GM12878 (cell line): Measurements from ENCODE around the gene RAB3B. TPM values are rescaled to one million over a fixed set of nuclear protein-coding genes. Genes with fewer than 3 reads are reported as not detected.

Experiments used
- ATAC-seq: fragments of 200-7000 bp; cut with Tn5 transposase; 3 replicates; pipeline ENCODE4 v1.9.1; 2020; ENCODE audit warnings: mild to moderate bottlenecking, moderate library complexity
- BruUV-seq: library from RNA; stranded (reverse); fragments of 400-500 nt; replicated peaks from 2 replicates; lab custom pipeline; 2021; lab: Mats Ljungman, UMichigan
- CTCF ChIA-PET: fragments of 300-600 bp; sonication (Branson Sonifier 250); formaldehyde crosslinking; extraction: SDS; loops from one replicate; lab custom pipeline; 2021; ENCODE audit warnings: inconsistent platforms; lab: Yijun Ruan, JAX
- POLR2A ChIA-PET: fragments of 350-600 bp; formaldehyde crosslinking; extraction: SDS; loops from one replicate; lab custom pipeline; 2021; ENCODE audit warnings: inconsistent platforms; lab: Charles Lee
- RAD21 ChIA-PET: fragments of 300-600 bp; sonication (Branson Sonifier 250); formaldehyde crosslinking; loops from one replicate; lab custom pipeline; 2023; ENCODE audit warnings: antibody characterized with exemption; ENCODE audit not compliant: unreplicated experiment; lab: Charles Lee
- SMC1A ChIA-PET: fragments of 300-600 bp; sonication (Branson Sonifier 250); formaldehyde crosslinking; loops from one replicate; lab custom pipeline; 2023; ENCODE audit not compliant: unreplicated experiment, uncharacterized antibody; lab: Charles Lee
- DNase-seq: peaks from one replicate; pipeline ENCODE4 v3.0.0-alpha.2; 2011; ENCODE audit warnings: low read depth, low spot score
- FAIRE-seq: peaks from 3 replicates; lab custom pipeline; 2011; peaks lifted over from hg19 to GRCh38; lab: Jason Lieb, UNC
- H2AFZ ChIP-seq: 2 replicates; pipeline ENCODE4 v1.6.0; 2011; ENCODE audit warnings: low read depth, low read length, control low read depth; ENCODE audit not compliant: control insufficient read depth
- H3K27ac ChIP-seq: 2 replicates; pipeline ENCODE4 v1.5.1; 2011; ENCODE audit warnings: control low read depth; ENCODE audit not compliant: control insufficient read depth, insufficient read depth
- H3K27me3 ChIP-seq, 2 experiments: replicated peaks in 1 of 2; 2 replicates each; pipeline versions ENCODE4 v1.6.0 to v1.6.1; 2011; ENCODE audit warnings: low read length in 1 of 2; ENCODE audit not compliant: control insufficient read depth in 2 of 2, insufficient read depth in 2 of 2
- H3K36me3 ChIP-seq, 2 experiments: 2 replicates each; pipeline ENCODE4 v1.5.1; 2011; ENCODE audit warnings: low read length in 1 of 2; ENCODE audit not compliant: control insufficient read depth in 2 of 2, insufficient read depth in 2 of 2
- H3K4me1 ChIP-seq: 2 replicates; pipeline ENCODE4 v1.6.1; 2011; ENCODE audit warnings: mild to moderate bottlenecking, low read length, moderate library complexity, mixed read lengths; ENCODE audit not compliant: control insufficient read depth, insufficient read depth
- H3K4me2 ChIP-seq: 2 replicates; pipeline ENCODE4 v1.6.0; 2011; ENCODE audit warnings: control low read depth; ENCODE audit not compliant: control insufficient read depth, insufficient read depth
- H3K4me3 ChIP-seq: fragments of 200-600 bp; sonication (generic); 2 replicates; pipeline ENCODE4 v1.5.1; 2016
- H3K79me2 ChIP-seq: 2 replicates; pipeline ENCODE4 v1.6.0; 2011; ENCODE audit warnings: low read length; ENCODE audit not compliant: control insufficient read depth, insufficient read depth
- H3K9ac ChIP-seq: 2 replicates; pipeline ENCODE4 v1.8.0; 2011; ENCODE audit warnings: low read length, control low read depth, mixed read lengths; ENCODE audit not compliant: control insufficient read depth, insufficient read depth
- H3K9me3 ChIP-seq: replicated peaks from 3 replicates; pipeline ENCODE4 v1.5.1; 2011; ENCODE audit warnings: mild to moderate bottlenecking, low read length; ENCODE audit not compliant: control insufficient read depth, insufficient read depth
- H4K20me1 ChIP-seq: 2 replicates; pipeline ENCODE4 v1.6.0; 2011; ENCODE audit not compliant: control insufficient read depth, insufficient read depth
- CBX5 ChIP-seq: sonication (generic); IDR thresholded peaks from 2 replicates; pipeline ENCODE4 v1.6.1; 2016; ENCODE audit warnings: low read depth, moderate library complexity, mild to moderate bottlenecking, inconsistent platforms
- E2F4 ChIP-seq: IDR thresholded peaks from 2 replicates; pipeline ENCODE4 v1.6.1; 2012; ENCODE audit warnings: low read depth, low read length, improper control_type of control experiment
- HCFC1 ChIP-seq: fragments of 150-350 bp; IDR thresholded peaks from 2 replicates; pipeline ENCODE4 v1.6.1; 2014; ENCODE audit warnings: low read length
- NFIC ChIP-seq: IDR thresholded peaks from 2 replicates; pipeline ENCODE4 v1.6.1; 2012; ENCODE audit warnings: low read depth, mild to moderate bottlenecking, inconsistent platforms, low read length, moderate library complexity
- NR2C1 ChIP-seq: fragments of 450-650 bp; IDR thresholded peaks from 2 replicates; pipeline ENCODE4 v1.6.1; 2017; ENCODE audit warnings: antibody characterized with exemption, mild to moderate bottlenecking, moderate library complexity
- PBX3 ChIP-seq: IDR thresholded peaks from 2 replicates; pipeline ENCODE4 v1.6.1; 2011; ENCODE audit warnings: mild to moderate bottlenecking, low read depth, low read length, moderate library complexity; ENCODE audit not compliant: insufficient replicate concordance
- SIX5 ChIP-seq: IDR thresholded peaks from 2 replicates; pipeline ENCODE4 v1.6.1; 2011; ENCODE audit warnings: mild to moderate bottlenecking, low read depth, low read length, moderate library complexity; ENCODE audit not compliant: severe bottlenecking
- YBX1 ChIP-seq: fragments of 450-650 bp; IDR thresholded peaks from 2 replicates; pipeline ENCODE4 v1.6.1; 2016; ENCODE audit warnings: antibody characterized with exemption
- YY1 ChIP-seq: IDR thresholded peaks from 2 replicates; pipeline ENCODE4 v1.6.1; 2011; ENCODE audit warnings: low read depth, mild to moderate bottlenecking, low read length
- in situ Hi-C: fragments of 300-500 bp; cut with MboI; formaldehyde crosslinking; loops from 9 replicates; pipeline ENCODE4 v1.14.3; 2018; ENCODE audit warnings: mixed read lengths
- intact Hi-C: fragments of 100-400 bp; cut with micrococcal nuclease; formaldehyde crosslinking; loops from one replicate; pipeline ENCODE4 v1.14.2; 2022; ENCODE audit not compliant: unreplicated experiment
- polyA plus RNA-seq, 11 experiments: library from polyadenylated mRNA; depleted of rRNA in 4 of 11; unstranded in 6 of 11; stranded (reverse) in 5 of 11; fragments of >200 nt; fragmentation: Nextera tagmentation in 4 of 11; fragmentation: Illumina TruSeq in 1 of 11; extraction: Ambion mirVana in 4 of 11; extraction: Trizol in 1 of 11; gene quantifications; 1 replicate in 1 of 11; 2 replicates in 10 of 11; pipeline versions ENCODE4 v1.2.1 to v1.2.3, GENCODE V29; 2011 to 2016; ENCODE audit warnings: inconsistent platforms in 2 of 11, missing spikeins in 2 of 11, low read depth in 1 of 11
- total RNA-seq, 4 experiments: library from RNA; depleted of rRNA in 3 of 4; stranded (reverse); fragments of >200 nt in 3 of 4; fragmentation: Illumina TruSeq in 1 of 4; extraction: Trizol in 1 of 4; gene quantifications; 2 replicates each; pipeline versions ENCODE4 v1.2.1 to v1.2.3, GENCODE V29; 2013 to 2021

Gene RAB3B
- total and polyA plus RNA-seq, 10 of the 15 experiments (the other 5 are each of a cell fraction or from before 2014, with no cell fraction given) = 0.05 to 0.32 (median 0.24) TPM

GRCh38 chr1:51978099-51978498 is 12.4 kb downstream of the RAB3B start:
- H2AFZ ChIP-seq = no peak overlapping the region
- H3K27me3 ChIP-seq = no peaks in the 10 kb centered on the region
- ChIA-PET RAD21 (interaction anchor here (1.2 kb wide), 1 partner anchor 82 kb away, joined by 3 read pairs; no protein-coding TSS in a partner anchor), POLR2A (no interaction called here), CTCF (no interaction called here), SMC1A (interaction anchor here (5.6 kb wide), 1 partner anchor 81 kb away, joined by 20 read pairs; no protein-coding TSS in a partner anchor)
- H3K4me3 ChIP-seq = no peak overlapping the region
- no peaks in the 10 kb centered on the region for H3K9me3 ChIP-seq
- no peaks in the 10 kb centered on the region for H3K36me3 ChIP-seq
- FAIRE-seq = no peak
- intact Hi-C loops = no loop called here
- no peak overlapping the region for H3K27ac ChIP-seq
- no peak for ATAC-seq
- in situ Hi-C loops = no loop called here
- no peaks in the 10 kb centered on the region for H4K20me1 ChIP-seq
- no peak for TF ChIP-seq HCFC1
- TF ChIP-seq E2F4 = no peak
- no peak for TF ChIP-seq CBX5
- no peak for TF ChIP-seq YBX1
- TF ChIP-seq PBX3 = no peak
- no peak for TF ChIP-seq YY1
- no peak for TF ChIP-seq NR2C1
- no peak for TF ChIP-seq NFIC
- TF ChIP-seq SIX5 = no peak
- no TSS peak for BruUV-seq
- H3K4me1 ChIP-seq = peaks cover 23% of the 10 kb centered on the region
- DNase-seq = no peak
- no peak overlapping the region for H3K4me2 ChIP-seq
- no peak overlapping the region for H3K9ac ChIP-seq
- no peaks in the 10 kb centered on the region for H3K79me2 ChIP-seq
